ENCODE results near the gene GSTM2. TPM values are rescaled to one million over a fixed set of nuclear protein-coding genes. Genes with fewer than 3 reads are reported as not detected.
A peak's percentile ranks its signal among the peaks of the same experiment; 100 is the strongest.

GSTM2 gene
- total RNA-seq, 1 experiment from 2014 or later: 5.9 TPM

DNA sequence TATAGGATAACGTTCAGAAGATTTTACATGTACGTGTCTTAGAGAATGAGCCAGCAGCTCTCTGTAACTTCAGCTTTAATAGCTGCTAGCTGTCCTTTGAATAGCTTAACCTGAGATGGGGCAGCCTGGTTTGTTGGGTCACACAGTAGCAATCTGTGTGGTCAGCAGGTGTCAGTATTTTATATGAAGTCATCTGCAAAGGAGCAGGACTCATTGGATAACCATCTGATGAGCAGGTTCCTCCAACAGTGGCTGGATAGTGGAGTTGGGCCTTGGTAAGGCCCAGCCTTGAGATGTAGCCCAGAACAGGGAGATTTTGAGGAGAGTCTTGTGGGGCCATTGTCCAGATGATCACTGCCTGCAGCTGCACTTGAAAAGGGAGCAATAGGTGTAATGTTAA is 50.6 kb downstream of the GSTM2 start:
- Histone ChIP-seq H3K9me2 (ENCODE audit: insufficient read depth) (no peaks in the 10 kb centered on the region), H3K9ac (ENCODE audit: low read length) (no peak overlapping the region), H3K4me2 (ENCODE audit: low read length) (no peak overlapping the region), H3K36me3 (ENCODE audit: control insufficient read depth in 1 of 2, insufficient read depth in 2 of 2, low read length in 2 of 2) (no peaks in the 10 kb centered on the region), H3K4me3 (replicated peaks in 1 of 2; ENCODE audit: low read depth in 1 of 2, low read length in 2 of 2) (no peak overlapping the region), H3K79me2 (ENCODE audit: insufficient read depth, low read length) (no peaks in the 10 kb centered on the region), H3K9me3 (ENCODE audit: control insufficient read depth in 1 of 2, insufficient read depth in 1 of 2, low read depth in 1 of 2, low read length in 2 of 2) (no peaks in the 10 kb centered on the region), H3K4me1 (ENCODE audit: control insufficient read depth in 1 of 2, insufficient read depth in 2 of 2, low read length in 2 of 2) (peaks cover 0 to 14% of the 10 kb centered on the region in 2 experiments; a peak in 2 of 4 replicates), H3K27me3 (ENCODE audit: insufficient read depth, low read length) (no peaks in the 10 kb centered on the region), H3K27ac (ENCODE audit: low read depth, low read length) (no peak overlapping the region), H2AFZ (ENCODE audit: low read depth, low read length, poor library complexity, severe bottlenecking) (no peak overlapping the region), H4K20me1 (ENCODE audit: insufficient read depth) (no peaks in the 10 kb centered on the region)
- ChIA-PET POLR2A (no interaction called here), CTCF (interaction anchor here (1.0 to 1.5 kb wide), 6 partner anchors 9 to 266 kb away, joined by 3 to 10 read pairs (median 6); partner anchors contain the start of gene AHCYL1), RAD21 (ENCODE audit: low non-redundant PET in 1 of 2, low total read pairs in 2 of 2, uncharacterized antibody in 2 of 2, unreplicated experiment in 2 of 2) (interaction anchor here in 1 of 2 experiments (1.0 kb wide), 1 partner anchor 56 kb away, joined by 3 read pairs; no protein-coding TSS in a partner anchor)
- DNase-seq (ENCODE audit: low read depth, low spot score) (peak; percentile 44), ATAC-seq (peak; percentile 95)
- TF ChIP-seq SP1 (IDR thresholded peaks at IDR 0.05; ENCODE audit: low read depth) (no peak), YY1 (IDR thresholded peaks at IDR 0.05; ENCODE audit: extremely low read depth, insufficient replicate concordance, low read depth, low read length) (no peak), RAD21 (IDR thresholded peaks at IDR 0.05; ENCODE audit: low read depth) (peak; percentile 74)
- TF ChIP-seq, protein P1, sequence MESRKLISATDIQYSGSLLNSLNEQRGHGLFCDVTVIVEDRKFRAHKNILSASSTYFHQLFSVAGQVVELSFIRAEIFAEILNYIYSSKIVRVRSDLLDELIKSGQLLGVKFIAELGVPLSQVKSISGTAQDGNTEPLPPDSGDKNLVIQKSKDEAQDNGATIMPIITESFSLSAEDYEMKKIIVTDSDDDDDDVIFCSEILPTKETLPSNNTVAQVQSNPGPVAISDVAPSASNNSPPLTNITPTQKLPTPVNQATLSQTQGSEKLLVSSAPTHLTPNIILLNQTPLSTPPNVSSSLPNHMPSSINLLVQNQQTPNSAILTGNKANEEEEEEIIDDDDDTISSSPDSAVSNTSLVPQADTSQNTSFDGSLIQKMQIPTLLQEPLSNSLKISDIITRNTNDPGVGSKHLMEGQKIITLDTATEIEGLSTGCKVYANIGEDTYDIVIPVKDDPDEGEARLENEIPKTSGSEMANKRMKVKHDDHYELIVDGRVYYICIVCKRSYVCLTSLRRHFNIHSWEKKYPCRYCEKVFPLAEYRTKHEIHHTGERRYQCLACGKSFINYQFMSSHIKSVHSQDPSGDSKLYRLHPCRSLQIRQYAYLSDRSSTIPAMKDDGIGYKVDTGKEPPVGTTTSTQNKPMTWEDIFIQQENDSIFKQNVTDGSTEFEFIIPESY (IDR thresholded peaks at IDR 0.05; ENCODE audit: extremely low read depth, insufficient replicate concordance, low read length): no peak
- TF ChIP-seq, protein P2, sequence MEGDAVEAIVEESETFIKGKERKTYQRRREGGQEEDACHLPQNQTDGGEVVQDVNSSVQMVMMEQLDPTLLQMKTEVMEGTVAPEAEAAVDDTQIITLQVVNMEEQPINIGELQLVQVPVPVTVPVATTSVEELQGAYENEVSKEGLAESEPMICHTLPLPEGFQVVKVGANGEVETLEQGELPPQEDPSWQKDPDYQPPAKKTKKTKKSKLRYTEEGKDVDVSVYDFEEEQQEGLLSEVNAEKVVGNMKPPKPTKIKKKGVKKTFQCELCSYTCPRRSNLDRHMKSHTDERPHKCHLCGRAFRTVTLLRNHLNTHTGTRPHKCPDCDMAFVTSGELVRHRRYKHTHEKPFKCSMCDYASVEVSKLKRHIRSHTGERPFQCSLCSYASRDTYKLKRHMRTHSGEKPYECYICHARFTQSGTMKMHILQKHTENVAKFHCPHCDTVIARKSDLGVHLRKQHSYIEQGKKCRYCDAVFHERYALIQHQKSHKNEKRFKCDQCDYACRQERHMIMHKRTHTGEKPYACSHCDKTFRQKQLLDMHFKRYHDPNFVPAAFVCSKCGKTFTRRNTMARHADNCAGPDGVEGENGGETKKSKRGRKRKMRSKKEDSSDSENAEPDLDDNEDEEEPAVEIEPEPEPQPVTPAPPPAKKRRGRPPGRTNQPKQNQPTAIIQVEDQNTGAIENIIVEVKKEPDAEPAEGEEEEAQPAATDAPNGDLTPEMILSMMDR (IDR thresholded peaks at IDR 0.05 in 2 of 3, conservative IDR thresholded peaks at IDR 0.05 in 1 of 3; ENCODE audit: borderline replicate concordance in 1 of 3, insufficient read depth in 1 of 3, low read depth in 2 of 3, low read length in 2 of 3): peak in 2 of 3 experiments; percentile 15 to 58; a peak in 3 of 6 replicates
- no TSS peak for BruUV-seq (replicated peaks)
- intact Hi-C loops (cut with micrococcal nuclease): loop anchor here (1.0 to 5.0 kb wide), 2 partner anchors 55 to 264 kb away; partner anchors contain the start of gene AHCYL1
